ENCODE results near the gene PNMA6F. TPM values are rescaled to one million over a fixed set of nuclear protein-coding genes. Genes with fewer than 3 reads are reported as not detected.

The PNMA6F gene
- total and polyA plus RNA-seq, 7 donors = not detected

DNA sequence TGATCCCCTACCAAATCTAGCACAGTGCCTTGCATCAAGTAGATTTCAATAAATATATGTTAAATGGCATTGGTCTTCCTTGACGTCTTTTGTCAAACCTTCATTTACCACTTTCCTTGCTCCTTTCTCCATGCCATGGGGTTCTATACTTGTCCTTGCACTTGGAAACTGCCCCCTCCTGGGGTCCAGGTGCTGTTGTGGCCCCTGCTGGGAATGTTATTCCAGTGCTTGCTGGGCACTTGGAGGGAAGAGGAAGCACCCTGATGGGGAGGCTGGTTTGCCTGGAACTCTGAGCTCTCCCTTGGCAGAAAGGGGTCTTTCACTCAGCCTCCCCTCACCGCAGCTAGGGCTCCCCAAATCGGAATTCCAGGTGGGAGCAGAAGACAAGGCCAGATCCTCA lies 31.3 kb upstream of the PNMA6F start:
- peaks cover 0 to 22% (median 0%) of the 10 kb centered on the region in 4 donors for H3K36me3 ChIP-seq

DNA sequence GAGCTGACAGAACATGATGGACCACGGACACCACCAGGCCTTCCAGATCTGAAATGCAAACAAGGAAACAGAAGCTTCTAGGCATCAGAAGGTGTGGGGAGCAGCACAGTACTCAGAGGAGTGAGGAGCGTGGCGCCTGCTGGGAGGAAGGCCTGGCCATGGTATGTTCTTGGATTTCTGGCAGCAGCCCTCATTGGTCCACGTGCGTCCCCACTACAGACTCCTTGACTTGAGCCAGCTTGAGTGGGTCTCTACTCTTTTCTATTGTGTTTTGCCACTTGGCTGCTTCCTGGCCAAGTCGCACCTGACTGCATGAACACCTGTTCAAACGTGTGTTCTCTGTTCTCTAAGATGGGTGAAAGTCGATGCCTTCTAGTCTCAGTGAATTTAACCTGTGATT lies 30.4 kb upstream of the PNMA6F start:
- H3K4me3 ChIP-seq = no peak overlapping the region
- 88 to 92% methylated on average over 8 of the region's 8 CpGs for WGBS, 2 donors
- no peaks in the 10 kb centered on the region for H3K4me1 ChIP-seq
- H3K27ac ChIP-seq = no peak overlapping the region
- no peak for DNase-seq
- peaks cover 0 to 31% (median 5%) of the 10 kb centered on the region in 4 donors for H3K36me3 ChIP-seq
- intact Hi-C loops (cut with DNase I) = no loop called here
- no peak for TF ChIP-seq POLR2AphosphoS5 (IDR thresholded peaks at IDR 0.05)
- no peak for TF ChIP-seq POLR2A (IDR thresholded peaks at IDR 0.05)
- TF ChIP-seq EP300 (IDR thresholded peaks at IDR 0.05) = no peak
- TF ChIP-seq, protein P1, sequence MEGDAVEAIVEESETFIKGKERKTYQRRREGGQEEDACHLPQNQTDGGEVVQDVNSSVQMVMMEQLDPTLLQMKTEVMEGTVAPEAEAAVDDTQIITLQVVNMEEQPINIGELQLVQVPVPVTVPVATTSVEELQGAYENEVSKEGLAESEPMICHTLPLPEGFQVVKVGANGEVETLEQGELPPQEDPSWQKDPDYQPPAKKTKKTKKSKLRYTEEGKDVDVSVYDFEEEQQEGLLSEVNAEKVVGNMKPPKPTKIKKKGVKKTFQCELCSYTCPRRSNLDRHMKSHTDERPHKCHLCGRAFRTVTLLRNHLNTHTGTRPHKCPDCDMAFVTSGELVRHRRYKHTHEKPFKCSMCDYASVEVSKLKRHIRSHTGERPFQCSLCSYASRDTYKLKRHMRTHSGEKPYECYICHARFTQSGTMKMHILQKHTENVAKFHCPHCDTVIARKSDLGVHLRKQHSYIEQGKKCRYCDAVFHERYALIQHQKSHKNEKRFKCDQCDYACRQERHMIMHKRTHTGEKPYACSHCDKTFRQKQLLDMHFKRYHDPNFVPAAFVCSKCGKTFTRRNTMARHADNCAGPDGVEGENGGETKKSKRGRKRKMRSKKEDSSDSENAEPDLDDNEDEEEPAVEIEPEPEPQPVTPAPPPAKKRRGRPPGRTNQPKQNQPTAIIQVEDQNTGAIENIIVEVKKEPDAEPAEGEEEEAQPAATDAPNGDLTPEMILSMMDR (IDR thresholded peaks at IDR 0.05) = no peak
- no peaks in the 10 kb centered on the region for H3K9me3 ChIP-seq
- H3K27me3 ChIP-seq = no peaks in the 10 kb centered on the region

More for the DNA sequence above, 31.3 kb upstream of the PNMA6F start:
- WGBS, 2 donors = 74 to 83% methylated on average over 3 of the region's 3 CpGs
- H3K27ac ChIP-seq = no peak overlapping the region
- intact Hi-C loops (cut with DNase I) = no loop called here
- no peak for DNase-seq
- TF ChIP-seq EP300 (IDR thresholded peaks at IDR 0.05) = no peak
- TF ChIP-seq, protein P1 (IDR thresholded peaks at IDR 0.05) = no peak
- no peaks in the 10 kb centered on the region for H3K4me1 ChIP-seq
- no peaks in the 10 kb centered on the region for H3K27me3 ChIP-seq
- no peak overlapping the region for H3K4me3 ChIP-seq
- no peaks in the 10 kb centered on the region for H3K9me3 ChIP-seq

DNA sequence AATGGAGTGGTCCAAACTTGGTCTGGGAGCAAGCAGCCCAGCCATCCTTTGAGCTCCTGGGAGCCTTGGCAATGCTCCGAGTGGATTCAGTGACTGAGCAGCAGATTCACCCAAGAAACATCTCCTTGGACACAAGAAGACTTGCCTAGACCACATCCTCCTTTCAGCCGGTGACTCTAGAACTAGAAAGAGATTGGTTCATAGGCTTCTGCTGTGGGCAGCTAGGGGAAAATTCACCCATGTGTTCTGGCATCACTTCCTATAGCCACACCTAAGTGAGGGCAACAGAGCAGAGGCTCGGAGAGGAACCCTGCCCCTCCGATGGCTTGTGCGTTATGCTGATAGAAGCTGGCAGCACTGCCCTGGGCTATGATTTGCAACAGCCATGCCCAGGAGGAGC lies 28.4 kb upstream of the PNMA6F start:
- no peak for DNase-seq
- intact Hi-C loops (cut with DNase I) = no loop called here
- peaks cover 0 to 38% (median 7%) of the 10 kb centered on the region in 4 donors for H3K36me3 ChIP-seq
- no peaks in the 10 kb centered on the region for H3K9me3 ChIP-seq
- 95 to 98% methylated on average over 5 of the region's 5 CpGs for WGBS, 2 donors
- no peaks in the 10 kb centered on the region for H3K27me3 ChIP-seq
- H3K4me1 ChIP-seq = no peaks in the 10 kb centered on the region
- H3K27ac ChIP-seq = no peak overlapping the region
- TF ChIP-seq, protein P1 (IDR thresholded peaks at IDR 0.05) = no peak
- no peak for TF ChIP-seq EP300 (IDR thresholded peaks at IDR 0.05)
- no peak for TF ChIP-seq POLR2A (IDR thresholded peaks at IDR 0.05)
- no peak overlapping the region for H3K4me3 ChIP-seq

DNA sequence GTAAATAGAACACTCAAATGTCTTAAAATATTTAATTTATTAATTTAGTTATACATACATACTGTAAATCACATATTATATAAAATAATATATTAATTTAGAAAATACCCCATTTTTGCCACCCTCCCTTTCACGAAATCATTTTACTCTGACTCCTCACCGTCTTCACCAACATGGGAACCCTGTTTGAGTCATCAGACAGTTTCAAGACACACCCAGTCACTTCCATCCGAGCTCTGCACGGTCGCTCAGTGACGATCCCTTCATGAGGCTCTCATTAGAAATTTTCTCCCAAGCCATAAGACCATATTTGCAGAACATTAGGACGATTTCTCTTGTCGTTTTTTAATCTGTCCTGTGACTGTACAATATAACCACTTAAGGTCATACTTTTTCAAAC lies 26.9 kb upstream of the PNMA6F start:
- 93% methylated on average over 8 of the region's 8 CpGs for WGBS, 2 donors
- DNase-seq = no peak
- H3K4me1 ChIP-seq = no peaks in the 10 kb centered on the region
- H3K27me3 ChIP-seq = no peaks in the 10 kb centered on the region
- no peak overlapping the region for H3K4me3 ChIP-seq
- TF ChIP-seq POLR2AphosphoS5 (IDR thresholded peaks at IDR 0.05) (no peak), POLR2A (IDR thresholded peaks at IDR 0.05) (no peak), EP300 (IDR thresholded peaks at IDR 0.05) (no peak)
- TF ChIP-seq, protein P1 (IDR thresholded peaks at IDR 0.05) = no peak
- no peaks in the 10 kb centered on the region for H3K9me3 ChIP-seq
- intact Hi-C loops (cut with DNase I) = no loop called here
- H3K36me3 ChIP-seq = peaks cover 0 to 38% (median 7%) of the 10 kb centered on the region in 4 donors
- H3K27ac ChIP-seq = no peak overlapping the region

DNA sequence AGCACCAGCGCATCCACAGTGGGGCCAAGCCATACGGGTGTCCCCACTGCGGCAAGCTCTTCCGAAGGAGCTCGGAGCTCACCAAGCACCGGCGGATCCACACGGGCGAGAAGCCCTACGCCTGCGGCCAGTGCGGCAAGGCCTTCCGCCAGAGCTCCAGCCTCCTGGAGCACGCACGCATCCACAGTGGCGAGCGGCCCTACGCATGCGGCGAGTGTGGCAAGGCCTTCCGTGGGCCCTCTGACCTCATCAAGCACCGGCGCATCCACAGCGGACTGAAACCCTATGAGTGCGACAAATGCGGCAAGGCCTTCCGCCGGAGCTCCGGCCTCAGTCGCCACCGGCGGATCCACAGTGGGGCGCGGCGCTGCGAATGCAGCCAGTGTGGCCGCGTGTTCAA lies 26.0 kb upstream of the PNMA6F start:
- TF ChIP-seq EP300 (IDR thresholded peaks at IDR 0.05) (no peak), POLR2A (IDR thresholded peaks at IDR 0.05) (no peak), POLR2AphosphoS5 (IDR thresholded peaks at IDR 0.05) (no peak)
- TF ChIP-seq, protein P1 (IDR thresholded peaks at IDR 0.05) = no peak
- H3K9me3 ChIP-seq = no peaks in the 10 kb centered on the region
- H3K4me1 ChIP-seq = no peaks in the 10 kb centered on the region
- H3K27ac ChIP-seq = no peak overlapping the region
- intact Hi-C loops (cut with DNase I) = no loop called here
- H3K36me3 ChIP-seq = peaks cover 0 to 38% (median 7%) of the 10 kb centered on the region in 4 donors
- no peak overlapping the region for H3K4me3 ChIP-seq
- WGBS, 2 donors = 98 to 99% methylated on average over 38 of the region's 38 CpGs
- no peaks in the 10 kb centered on the region for H3K27me3 ChIP-seq
- DNase-seq = no peak
